ENCODE results near the gene PARD6B. TPM values are rescaled to one million over a fixed set of nuclear protein-coding genes. Genes with fewer than 3 reads are reported as not detected.
A peak's percentile ranks its signal among the peaks of the same experiment; 100 is the strongest.

The PARD6B gene
- total RNA-seq, 1 donor from 2014 or later: 45.7 TPM

DNA sequence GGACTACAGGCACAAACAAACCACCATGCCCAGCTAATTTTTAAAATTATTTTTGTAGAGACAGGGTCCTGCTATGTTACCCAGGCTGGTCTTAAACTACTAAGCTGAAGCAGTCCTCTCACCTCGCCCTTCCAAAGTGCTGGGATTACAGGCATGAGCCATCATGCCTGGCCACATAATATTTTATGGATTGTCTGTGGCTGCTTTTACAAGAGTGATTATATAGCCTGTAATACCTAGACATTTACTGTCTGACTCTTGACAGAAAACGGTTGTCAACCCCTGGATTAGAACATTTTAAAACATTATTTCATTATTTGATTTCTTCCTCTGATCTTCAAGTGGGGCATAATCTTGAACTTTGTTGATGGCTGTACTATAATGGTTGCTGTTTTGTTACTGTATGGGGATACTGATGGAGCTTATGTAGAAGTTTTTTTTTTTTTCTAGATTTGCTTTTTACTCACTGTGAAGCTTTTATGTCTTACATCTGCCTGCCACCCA is 14.3 kb downstream of the PARD6B start:
- Mint-ChIP-seq H3K4me1 (peaks cover 29% of the 10 kb centered on the region), H3K4me3 (no peak overlapping the region), H3K27me3 (ENCODE audit: insufficient read depth, low read depth) (no peaks in the 10 kb centered on the region), H3K27ac (no peak overlapping the region), H3K36me3 (peaks cover 9% of the 10 kb centered on the region), H3K9me3 (no peaks in the 10 kb centered on the region)
- no peak overlapping the region for H3K9ac ChIP-seq
- TF ChIP-seq EZH2phosphoT487 (IDR thresholded peaks at IDR 0.05) (no peak), EZH2 (IDR thresholded peaks at IDR 0.05) (no peak)
- TF ChIP-seq, protein P1, sequence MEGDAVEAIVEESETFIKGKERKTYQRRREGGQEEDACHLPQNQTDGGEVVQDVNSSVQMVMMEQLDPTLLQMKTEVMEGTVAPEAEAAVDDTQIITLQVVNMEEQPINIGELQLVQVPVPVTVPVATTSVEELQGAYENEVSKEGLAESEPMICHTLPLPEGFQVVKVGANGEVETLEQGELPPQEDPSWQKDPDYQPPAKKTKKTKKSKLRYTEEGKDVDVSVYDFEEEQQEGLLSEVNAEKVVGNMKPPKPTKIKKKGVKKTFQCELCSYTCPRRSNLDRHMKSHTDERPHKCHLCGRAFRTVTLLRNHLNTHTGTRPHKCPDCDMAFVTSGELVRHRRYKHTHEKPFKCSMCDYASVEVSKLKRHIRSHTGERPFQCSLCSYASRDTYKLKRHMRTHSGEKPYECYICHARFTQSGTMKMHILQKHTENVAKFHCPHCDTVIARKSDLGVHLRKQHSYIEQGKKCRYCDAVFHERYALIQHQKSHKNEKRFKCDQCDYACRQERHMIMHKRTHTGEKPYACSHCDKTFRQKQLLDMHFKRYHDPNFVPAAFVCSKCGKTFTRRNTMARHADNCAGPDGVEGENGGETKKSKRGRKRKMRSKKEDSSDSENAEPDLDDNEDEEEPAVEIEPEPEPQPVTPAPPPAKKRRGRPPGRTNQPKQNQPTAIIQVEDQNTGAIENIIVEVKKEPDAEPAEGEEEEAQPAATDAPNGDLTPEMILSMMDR (IDR thresholded peaks at IDR 0.05): no peak
- H2AFZ ChIP-seq (replicated peaks): no peak overlapping the region
- peaks cover 33% of the 10 kb centered on the region for H3K4me1 ChIP-seq
- no peaks in the 10 kb centered on the region for H3K9me3 ChIP-seq (ENCODE audit: low read depth)
- peaks cover 87% of the 10 kb centered on the region for H3K79me2 ChIP-seq (ENCODE audit: low read depth)
- H4K20me1 ChIP-seq (ENCODE audit: low read depth): peaks cover 48% of the 10 kb centered on the region
- no peak overlapping the region for H3K27ac ChIP-seq
- DNase-seq (ENCODE audit: low spot score): no peak
- no peak overlapping the region for H3K4me3 ChIP-seq
- no peak overlapping the region for H3K4me2 ChIP-seq
- peaks cover 55% of the 10 kb centered on the region for H3F3A ChIP-seq (ENCODE audit: low read depth)
- peaks cover 14% of the 10 kb centered on the region for H3K36me3 ChIP-seq
- H3K27me3 ChIP-seq: no peaks in the 10 kb centered on the region

DNA sequence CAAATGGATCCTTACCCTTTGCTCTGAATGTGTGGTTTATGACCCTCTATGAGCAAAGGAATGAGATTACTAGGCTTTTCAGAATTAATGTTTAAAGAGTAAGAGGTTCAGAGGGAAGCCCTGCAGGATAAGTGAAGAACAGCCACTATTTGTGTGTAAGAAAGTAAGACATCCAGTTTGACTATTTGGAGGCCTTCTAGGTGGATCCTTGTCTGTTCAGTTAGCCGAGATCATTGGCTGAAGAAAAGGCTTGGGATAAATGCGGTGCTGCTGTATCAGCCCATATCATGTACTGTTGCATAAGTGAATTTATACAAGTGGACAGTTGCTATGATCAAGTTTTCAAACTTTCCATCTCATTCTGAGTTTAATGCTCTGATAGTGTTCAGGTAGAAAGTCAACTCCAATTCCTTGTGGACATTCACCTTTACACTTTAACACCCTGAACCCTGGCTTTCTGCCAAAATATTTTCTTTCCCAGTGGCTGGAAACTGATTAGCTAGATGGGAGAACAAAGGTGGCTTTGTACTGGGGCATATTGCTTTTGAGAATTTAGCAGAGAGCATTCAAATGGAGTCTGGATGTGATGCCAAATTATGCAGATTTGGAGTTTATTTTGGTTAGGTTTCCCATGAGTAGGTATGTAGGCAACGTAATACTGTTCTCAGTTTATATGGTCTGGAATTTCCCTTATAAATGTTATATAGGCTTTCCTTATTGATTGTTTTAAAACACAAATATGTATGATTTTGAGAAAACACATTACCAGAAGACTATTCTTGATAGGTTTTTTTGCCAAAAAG is 15.0 kb downstream of the PARD6B start:
- Histone ChIP-seq H3K27ac (peak overlapping the region; percentile 19), H3K27me3 (no peaks in the 10 kb centered on the region), H2AFZ (replicated peaks) (no peak overlapping the region), H3K9ac (no peak overlapping the region), H3K9me3 (ENCODE audit: low read depth) (no peaks in the 10 kb centered on the region), H3F3A (ENCODE audit: low read depth) (peaks cover 55% of the 10 kb centered on the region), H3K4me2 (no peak overlapping the region), H3K4me3 (no peak overlapping the region), H3K4me1 (peaks cover 31% of the 10 kb centered on the region), H3K36me3 (peaks cover 15% of the 10 kb centered on the region), H4K20me1 (ENCODE audit: low read depth) (peaks cover 46% of the 10 kb centered on the region), H3K79me2 (ENCODE audit: low read depth) (peaks cover 80% of the 10 kb centered on the region)
- peaks cover 6% of the 10 kb centered on the region for H3K36me3 Mint-ChIP-seq
- no peak overlapping the region for H3K4me3 Mint-ChIP-seq
- no peak for TF ChIP-seq EZH2 (IDR thresholded peaks at IDR 0.05)
- TF ChIP-seq, protein P1 (IDR thresholded peaks at IDR 0.05): no peak
- TF ChIP-seq EZH2phosphoT487 (IDR thresholded peaks at IDR 0.05): no peak
- DNase-seq (ENCODE audit: low spot score): no peak
- no peaks in the 10 kb centered on the region for H3K27me3 Mint-ChIP-seq (ENCODE audit: insufficient read depth, low read depth)
- peaks cover 26% of the 10 kb centered on the region for H3K4me1 Mint-ChIP-seq
- no peaks in the 10 kb centered on the region for H3K9me3 Mint-ChIP-seq
- H3K27ac Mint-ChIP-seq: no peak overlapping the region

DNA sequence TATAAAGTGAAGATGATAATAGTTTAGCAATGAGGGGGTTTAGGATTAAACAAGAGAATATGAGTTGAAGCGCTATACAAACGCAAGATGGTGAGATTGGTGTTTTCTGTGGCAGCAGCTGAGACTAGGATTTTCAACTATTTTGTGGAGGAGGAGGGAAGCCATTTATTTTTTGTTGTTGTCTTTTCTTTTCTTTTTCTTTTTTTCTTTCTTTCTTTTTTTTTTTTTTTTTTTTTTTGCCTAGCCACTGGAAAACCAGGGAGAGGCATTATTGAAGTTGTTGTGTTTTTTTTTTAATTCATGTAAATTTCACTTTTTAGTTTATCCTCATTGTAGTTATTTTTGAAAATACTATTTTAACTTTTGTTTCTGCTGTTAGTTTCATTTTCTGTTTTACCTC is 15.9 kb downstream of the PARD6B start:
- Histone ChIP-seq H3K4me2 (no peak overlapping the region), H3K9me3 (ENCODE audit: low read depth) (no peaks in the 10 kb centered on the region), H3K4me3 (no peak overlapping the region), H3K79me2 (ENCODE audit: low read depth) (peaks cover 74% of the 10 kb centered on the region), H3F3A (ENCODE audit: low read depth) (peaks cover 49% of the 10 kb centered on the region), H3K4me1 (peaks cover 21% of the 10 kb centered on the region), H3K27ac (no peak overlapping the region), H3K36me3 (peaks cover 18% of the 10 kb centered on the region), H3K27me3 (no peaks in the 10 kb centered on the region), H4K20me1 (ENCODE audit: low read depth) (peaks cover 44% of the 10 kb centered on the region), H2AFZ (replicated peaks) (no peak overlapping the region), H3K9ac (no peak overlapping the region)
- Mint-ChIP-seq H3K9me3 (no peaks in the 10 kb centered on the region), H3K4me1 (peaks cover 21% of the 10 kb centered on the region), H3K4me3 (no peak overlapping the region), H3K27me3 (ENCODE audit: insufficient read depth, low read depth) (no peaks in the 10 kb centered on the region), H3K36me3 (peaks cover 7% of the 10 kb centered on the region), H3K27ac (no peak overlapping the region)
- DNase-seq (ENCODE audit: low spot score): no peak
- TF ChIP-seq, protein P1 (IDR thresholded peaks at IDR 0.05): no peak
- TF ChIP-seq EZH2phosphoT487 (IDR thresholded peaks at IDR 0.05) (no peak), EZH2 (IDR thresholded peaks at IDR 0.05) (no peak)
